ENCODE measurements around the gene NTNG1.

DNA sequence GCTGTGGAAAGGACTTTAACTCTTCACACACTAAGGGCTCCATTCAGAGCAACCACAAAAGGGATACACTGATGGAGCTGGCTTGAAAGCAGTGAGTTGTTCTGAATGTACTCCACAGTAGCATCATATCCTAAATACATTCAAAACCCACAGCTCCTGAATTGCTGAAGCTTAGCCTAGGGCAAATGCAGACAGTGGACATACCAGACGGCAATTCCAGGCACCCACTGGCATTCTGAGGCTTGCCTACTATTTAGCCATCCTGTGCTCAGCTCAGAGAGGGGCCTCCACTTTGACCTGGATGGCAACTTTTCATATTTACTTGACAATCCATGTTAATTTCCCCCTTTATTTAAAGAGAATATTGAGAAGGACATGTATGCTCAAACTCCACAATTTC, 303.5 kb downstream of the NTNG1 start:
- TF ChIP-seq FOSL1 (IDR thresholded peaks at IDR 0.05; ENCODE audit: insufficient read depth, low read depth, low read length) (no peak), CHD2 (IDR thresholded peaks at IDR 0.05; ENCODE audit: low read length) (no peak), EZH2 (IDR thresholded peaks at IDR 0.05; ENCODE audit: low read depth, low read length, severe bottlenecking) (no peak), PHF8 (conservative IDR thresholded peaks at IDR 0.05; ENCODE audit: low read depth, low read length) (no peak), RNF2 (IDR thresholded peaks at IDR 0.05; ENCODE audit: borderline replicate concordance, low read depth, low read length, missing control alignments, poor library complexity, severe bottlenecking) (no peak), GTF2F1 (IDR thresholded peaks at IDR 0.05; ENCODE audit: borderline replicate concordance, low read depth, low read length) (no peak), CEBPB (IDR thresholded peaks at IDR 0.05; ENCODE audit: low read depth, low read length) (no peak)
- TF ChIP-seq, protein P1, sequence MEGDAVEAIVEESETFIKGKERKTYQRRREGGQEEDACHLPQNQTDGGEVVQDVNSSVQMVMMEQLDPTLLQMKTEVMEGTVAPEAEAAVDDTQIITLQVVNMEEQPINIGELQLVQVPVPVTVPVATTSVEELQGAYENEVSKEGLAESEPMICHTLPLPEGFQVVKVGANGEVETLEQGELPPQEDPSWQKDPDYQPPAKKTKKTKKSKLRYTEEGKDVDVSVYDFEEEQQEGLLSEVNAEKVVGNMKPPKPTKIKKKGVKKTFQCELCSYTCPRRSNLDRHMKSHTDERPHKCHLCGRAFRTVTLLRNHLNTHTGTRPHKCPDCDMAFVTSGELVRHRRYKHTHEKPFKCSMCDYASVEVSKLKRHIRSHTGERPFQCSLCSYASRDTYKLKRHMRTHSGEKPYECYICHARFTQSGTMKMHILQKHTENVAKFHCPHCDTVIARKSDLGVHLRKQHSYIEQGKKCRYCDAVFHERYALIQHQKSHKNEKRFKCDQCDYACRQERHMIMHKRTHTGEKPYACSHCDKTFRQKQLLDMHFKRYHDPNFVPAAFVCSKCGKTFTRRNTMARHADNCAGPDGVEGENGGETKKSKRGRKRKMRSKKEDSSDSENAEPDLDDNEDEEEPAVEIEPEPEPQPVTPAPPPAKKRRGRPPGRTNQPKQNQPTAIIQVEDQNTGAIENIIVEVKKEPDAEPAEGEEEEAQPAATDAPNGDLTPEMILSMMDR (IDR thresholded peaks at IDR 0.05; ENCODE audit: control extremely low read depth in 1 of 3, insufficient read depth in 1 of 3, low read depth in 1 of 3, low read length in 3 of 3): no peak
- TF ChIP-seq, protein P2, sequence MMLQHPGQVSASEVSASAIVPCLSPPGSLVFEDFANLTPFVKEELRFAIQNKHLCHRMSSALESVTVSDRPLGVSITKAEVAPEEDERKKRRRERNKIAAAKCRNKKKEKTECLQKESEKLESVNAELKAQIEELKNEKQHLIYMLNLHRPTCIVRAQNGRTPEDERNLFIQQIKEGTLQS (IDR thresholded peaks at IDR 0.05; ENCODE audit: insufficient read depth, low read depth, low read length): no peak
